Measurements from ENCODE around the gene FAM120B.

The FAM120B gene, protein sequence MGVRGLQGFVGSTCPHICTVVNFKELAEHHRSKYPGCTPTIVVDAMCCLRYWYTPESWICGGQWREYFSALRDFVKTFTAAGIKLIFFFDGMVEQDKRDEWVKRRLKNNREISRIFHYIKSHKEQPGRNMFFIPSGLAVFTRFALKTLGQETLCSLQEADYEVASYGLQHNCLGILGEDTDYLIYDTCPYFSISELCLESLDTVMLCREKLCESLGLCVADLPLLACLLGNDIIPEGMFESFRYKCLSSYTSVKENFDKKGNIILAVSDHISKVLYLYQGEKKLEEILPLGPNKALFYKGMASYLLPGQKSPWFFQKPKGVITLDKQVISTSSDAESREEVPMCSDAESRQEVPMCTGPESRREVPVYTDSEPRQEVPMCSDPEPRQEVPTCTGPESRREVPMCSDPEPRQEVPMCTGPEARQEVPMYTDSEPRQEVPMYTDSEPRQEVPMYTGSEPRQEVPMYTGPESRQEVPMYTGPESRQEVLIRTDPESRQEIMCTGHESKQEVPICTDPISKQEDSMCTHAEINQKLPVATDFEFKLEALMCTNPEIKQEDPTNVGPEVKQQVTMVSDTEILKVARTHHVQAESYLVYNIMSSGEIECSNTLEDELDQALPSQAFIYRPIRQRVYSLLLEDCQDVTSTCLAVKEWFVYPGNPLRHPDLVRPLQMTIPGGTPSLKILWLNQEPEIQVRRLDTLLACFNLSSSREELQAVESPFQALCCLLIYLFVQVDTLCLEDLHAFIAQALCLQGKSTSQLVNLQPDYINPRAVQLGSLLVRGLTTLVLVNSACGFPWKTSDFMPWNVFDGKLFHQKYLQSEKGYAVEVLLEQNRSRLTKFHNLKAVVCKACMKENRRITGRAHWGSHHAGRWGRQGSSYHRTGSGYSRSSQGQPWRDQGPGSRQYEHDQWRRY

DNA sequence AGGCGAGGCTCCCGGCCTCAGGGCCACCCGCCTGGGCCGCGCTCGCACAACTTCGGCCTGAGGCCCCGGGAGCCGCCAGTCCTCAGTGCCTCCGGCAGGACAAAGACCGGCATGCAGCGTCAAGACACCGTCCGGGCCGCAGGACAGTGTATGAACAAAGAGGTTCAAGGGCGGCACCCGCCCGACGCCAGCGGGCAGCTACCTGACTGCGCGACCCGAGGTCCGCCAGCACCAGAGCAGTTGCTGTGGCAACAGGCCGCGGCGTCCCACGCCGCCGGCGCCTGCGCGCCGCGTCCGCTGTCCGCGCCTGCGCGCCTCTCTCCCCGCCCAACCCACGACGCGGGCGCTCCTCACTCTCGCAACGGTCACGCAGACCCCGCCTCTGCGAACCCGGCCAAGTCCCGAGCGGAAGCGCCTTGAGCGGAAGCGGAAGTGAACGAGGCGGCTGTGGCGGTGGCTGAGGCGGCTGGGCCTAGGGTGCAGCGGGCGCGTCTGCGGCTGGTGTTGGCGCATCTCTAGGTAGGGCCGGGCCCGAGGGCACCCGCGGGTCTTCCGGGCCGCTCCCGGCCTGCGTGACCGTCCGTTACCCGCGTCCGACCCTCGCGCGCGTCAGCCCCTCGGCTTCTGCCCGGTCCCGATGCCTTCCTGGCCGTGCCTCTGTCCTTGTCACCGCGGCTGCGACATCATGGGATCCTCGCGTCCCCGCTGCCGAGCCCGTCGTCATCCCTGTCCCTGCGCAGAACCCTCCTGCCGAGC, at the start of gene FAM120B:
TSS of gene FAM120B (plus strand) at position 435 of the 756 bp plus-strand sequence. CDS start 10,633 bp downstream, outside the sequence.
- Histone ChIP-seq H3K79me2 (ENCODE audit: insufficient read depth, low read length) (peaks cover 40% of the 10 kb centered on the region), H3K27me3 (ENCODE audit: insufficient read depth, low read length) (peaks cover 3% of the 10 kb centered on the region; the same call in 1 of the 2 replicates), H3K36me3 (ENCODE audit: insufficient read depth, low read length) (peaks cover 7% of the 10 kb centered on the region), H3K4me2 (ENCODE audit: low read length) (peak within 1 kb of the TSS; percentile 99), H3K9me2 (ENCODE audit: low read depth, low read length) (no peaks in the 10 kb centered on the region), H3K4me1 (ENCODE audit: insufficient read depth, low read length, severe bottlenecking) (peaks cover 30% of the 10 kb centered on the region), H3K9ac (ENCODE audit: low read length) (peak within 1 kb of the TSS; percentile 83), H3K4me3 (ENCODE audit: low read depth, low read length, poor library complexity, severe bottlenecking) (peak within 1 kb of the TSS; percentile 99), H3K9me3 (ENCODE audit: low read length) (no peaks in the 10 kb centered on the region), H2AFZ (ENCODE audit: low read length) (no peak within 1 kb of the TSS), H3K27ac (ENCODE audit: low read depth, low read length, poor library complexity, severe bottlenecking) (no peak within 1 kb of the TSS), H4K20me1 (ENCODE audit: insufficient read depth, low read length) (no peaks in the 10 kb centered on the region), H3F3A (ENCODE audit: insufficient read depth, low read length) (no peaks in the 10 kb centered on the region)
- no peak for TF ChIP-seq EZH2 (IDR thresholded peaks at IDR 0.05; ENCODE audit: borderline replicate concordance, low read length)
- TF ChIP-seq, protein P1, sequence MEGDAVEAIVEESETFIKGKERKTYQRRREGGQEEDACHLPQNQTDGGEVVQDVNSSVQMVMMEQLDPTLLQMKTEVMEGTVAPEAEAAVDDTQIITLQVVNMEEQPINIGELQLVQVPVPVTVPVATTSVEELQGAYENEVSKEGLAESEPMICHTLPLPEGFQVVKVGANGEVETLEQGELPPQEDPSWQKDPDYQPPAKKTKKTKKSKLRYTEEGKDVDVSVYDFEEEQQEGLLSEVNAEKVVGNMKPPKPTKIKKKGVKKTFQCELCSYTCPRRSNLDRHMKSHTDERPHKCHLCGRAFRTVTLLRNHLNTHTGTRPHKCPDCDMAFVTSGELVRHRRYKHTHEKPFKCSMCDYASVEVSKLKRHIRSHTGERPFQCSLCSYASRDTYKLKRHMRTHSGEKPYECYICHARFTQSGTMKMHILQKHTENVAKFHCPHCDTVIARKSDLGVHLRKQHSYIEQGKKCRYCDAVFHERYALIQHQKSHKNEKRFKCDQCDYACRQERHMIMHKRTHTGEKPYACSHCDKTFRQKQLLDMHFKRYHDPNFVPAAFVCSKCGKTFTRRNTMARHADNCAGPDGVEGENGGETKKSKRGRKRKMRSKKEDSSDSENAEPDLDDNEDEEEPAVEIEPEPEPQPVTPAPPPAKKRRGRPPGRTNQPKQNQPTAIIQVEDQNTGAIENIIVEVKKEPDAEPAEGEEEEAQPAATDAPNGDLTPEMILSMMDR (IDR thresholded peaks at IDR 0.05; ENCODE audit: low read length), result no peak

DNA sequence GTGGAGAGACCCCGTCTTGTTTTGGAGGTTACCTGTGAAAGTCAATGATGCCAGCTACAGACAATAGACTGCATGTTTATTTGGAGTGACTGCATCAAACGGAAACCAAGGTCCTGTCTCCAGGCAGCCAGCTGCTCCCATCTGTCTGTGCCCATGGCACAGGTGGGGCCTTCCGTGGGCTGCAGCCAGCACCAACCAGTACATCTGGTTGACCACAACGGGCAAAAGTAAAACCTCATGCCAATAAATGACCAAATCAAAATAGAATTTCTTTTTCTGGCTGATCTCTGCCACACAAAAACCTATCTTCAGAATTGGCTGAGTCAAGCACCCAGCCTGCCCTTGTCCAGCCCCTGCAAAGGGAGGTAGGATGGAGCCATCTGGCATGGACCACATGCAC, 49.2 kb upstream of the FAM120B start:
- Histone ChIP-seq H3K27ac (ENCODE audit: low read depth, low read length, poor library complexity, severe bottlenecking) (no peak overlapping the region), H3K79me2 (ENCODE audit: insufficient read depth, low read length) (no peaks in the 10 kb centered on the region), H3K4me1 (ENCODE audit: insufficient read depth, low read length, severe bottlenecking) (no peaks in the 10 kb centered on the region), H3K9me2 (ENCODE audit: low read depth, low read length) (no peaks in the 10 kb centered on the region), H3K9ac (ENCODE audit: low read length) (no peak overlapping the region), H3K36me3 (ENCODE audit: insufficient read depth, low read length) (no peaks in the 10 kb centered on the region), H4K20me1 (ENCODE audit: insufficient read depth, low read length) (no peaks in the 10 kb centered on the region), H3K4me3 (ENCODE audit: low read depth, low read length, poor library complexity, severe bottlenecking) (no peak overlapping the region), H3F3A (ENCODE audit: insufficient read depth, low read length) (no peaks in the 10 kb centered on the region), H3K27me3 (ENCODE audit: insufficient read depth, low read length) (peaks cover 6% of the 10 kb centered on the region; the same call in 1 of the 2 replicates), H3K4me2 (ENCODE audit: low read length) (no peak overlapping the region), H3K9me3 (ENCODE audit: low read length) (no peaks in the 10 kb centered on the region), H2AFZ (ENCODE audit: low read length) (no peak overlapping the region)
- TF ChIP-seq, protein P1 (IDR thresholded peaks at IDR 0.05; ENCODE audit: low read length), result no peak
- TF ChIP-seq EZH2 (IDR thresholded peaks at IDR 0.05; ENCODE audit: borderline replicate concordance, low read length), result no peak

DNA sequence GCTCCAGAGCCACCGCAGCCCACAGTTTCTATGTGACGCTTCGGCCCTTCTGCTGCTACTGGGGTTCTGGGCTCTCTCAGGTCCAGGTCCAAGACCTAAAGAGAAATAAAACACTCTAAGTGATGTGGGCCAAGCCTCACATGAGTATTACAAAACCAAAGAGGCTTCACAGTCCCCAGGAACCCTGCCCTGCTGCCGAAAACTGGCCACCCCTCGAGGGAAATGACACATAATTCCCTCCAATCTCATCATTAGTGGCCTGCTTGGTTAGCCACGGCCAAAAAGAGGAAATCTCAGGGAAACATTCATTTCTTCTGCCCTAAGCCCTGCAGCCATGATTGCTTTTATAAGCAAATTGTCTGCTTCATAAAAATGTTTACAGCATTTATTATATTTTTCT, 48.2 kb upstream of the FAM120B start:
- H3K36me3 ChIP-seq (ENCODE audit: insufficient read depth, low read length), result no peaks in the 10 kb centered on the region
- H2AFZ ChIP-seq (ENCODE audit: low read length), result no peak overlapping the region
- no peak overlapping the region for H3K9ac ChIP-seq (ENCODE audit: low read length)
- H3K27me3 ChIP-seq (ENCODE audit: insufficient read depth, low read length), result peaks cover 6% of the 10 kb centered on the region; the same call in 1 of the 2 replicates
- H3K4me3 ChIP-seq (ENCODE audit: low read depth, low read length, poor library complexity, severe bottlenecking), result no peak overlapping the region
- H3K9me2 ChIP-seq (ENCODE audit: low read depth, low read length), result no peaks in the 10 kb centered on the region
- H3K9me3 ChIP-seq (ENCODE audit: low read length), result no peaks in the 10 kb centered on the region
- H3K27ac ChIP-seq (ENCODE audit: low read depth, low read length, poor library complexity, severe bottlenecking), result no peak overlapping the region
- H3K4me2 ChIP-seq (ENCODE audit: low read length), result no peak overlapping the region
- no peak for TF ChIP-seq EZH2 (IDR thresholded peaks at IDR 0.05; ENCODE audit: borderline replicate concordance, low read length)
- TF ChIP-seq, protein P1 (IDR thresholded peaks at IDR 0.05; ENCODE audit: low read length), result no peak
- H3K79me2 ChIP-seq (ENCODE audit: insufficient read depth, low read length), result no peaks in the 10 kb centered on the region
- no peaks in the 10 kb centered on the region for H3K4me1 ChIP-seq (ENCODE audit: insufficient read depth, low read length, severe bottlenecking)
- no peaks in the 10 kb centered on the region for H3F3A ChIP-seq (ENCODE audit: insufficient read depth, low read length)
- no peaks in the 10 kb centered on the region for H4K20me1 ChIP-seq (ENCODE audit: insufficient read depth, low read length)
